ENCODE data around the gene PRSS36.

DNA sequence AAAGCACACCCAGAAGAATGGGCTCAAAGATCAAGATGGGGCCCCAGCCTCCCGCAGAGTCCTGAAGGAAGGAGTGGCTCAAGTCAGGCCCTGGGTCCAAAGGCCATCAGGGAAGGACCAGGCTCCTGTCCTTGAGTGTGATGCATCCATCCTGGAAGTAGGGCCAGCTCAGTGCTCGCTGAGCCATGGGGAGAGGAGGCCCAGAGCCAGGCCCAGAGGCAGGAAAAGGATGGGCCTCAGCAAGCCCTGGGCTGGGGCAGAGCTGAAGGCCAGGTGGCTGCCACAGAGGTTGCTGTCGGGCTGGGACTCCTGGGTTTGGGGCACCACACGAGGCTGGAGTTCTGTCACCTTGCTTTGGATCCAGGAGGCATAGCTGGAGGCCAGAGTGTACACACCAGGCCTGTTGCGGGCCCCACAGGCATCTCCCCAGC, 18.0 kb downstream of the PRSS36 start:
- TF ChIP-seq CTCF (IDR thresholded peaks at IDR 0.05; ENCODE audit: insufficient read depth, low read length, poor library complexity, severe bottlenecking) (no peak), EZH2phosphoT487 (conservative IDR thresholded peaks at IDR 0.05; ENCODE audit: low read length) (no peak)
